Measurements from ENCODE around the gene FCN2. TPM values are rescaled to one million over a fixed set of nuclear protein-coding genes. Genes with fewer than 3 reads are reported as not detected.
A peak's percentile ranks its signal among the peaks of the same experiment; 100 is the strongest.

FCN2 gene
- total and polyA plus RNA-seq, 9 of the 15 experiments (the other 6 are each of a cell fraction or from before 2014, with no cell fraction given): not detected

DNA sequence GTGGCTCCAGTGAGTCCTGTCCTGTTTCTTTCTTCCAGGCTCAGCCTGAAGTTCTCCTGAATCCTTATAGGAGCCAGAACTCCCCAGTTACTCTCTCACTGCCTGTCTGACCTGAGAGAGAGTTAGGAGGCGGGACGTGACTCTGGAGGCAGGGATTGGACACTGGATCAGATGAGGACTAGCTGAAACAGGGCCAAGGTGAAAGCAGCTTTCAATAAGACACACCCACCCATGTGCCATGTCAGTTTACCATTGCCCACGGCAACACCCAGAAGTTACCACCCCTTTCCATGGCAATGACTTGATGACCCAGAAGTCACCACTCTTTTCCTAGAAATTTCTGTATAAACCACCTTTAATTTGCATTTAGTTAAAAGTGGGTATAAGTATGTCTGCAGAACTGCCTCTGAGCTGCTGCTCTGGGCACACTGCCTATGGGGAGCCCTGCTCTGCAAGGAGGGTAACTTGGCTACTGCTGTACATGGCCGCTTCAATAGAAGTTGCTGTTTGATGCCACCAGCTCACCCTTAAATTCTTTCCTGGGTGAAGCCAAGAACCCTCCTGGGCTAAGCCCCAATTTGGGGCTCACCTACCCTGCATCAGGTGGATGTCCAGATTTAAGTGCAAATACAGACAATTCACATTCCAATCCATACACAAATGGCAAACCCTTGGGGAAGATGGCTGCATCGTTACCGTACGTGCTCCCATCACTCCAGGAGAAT lies 13.7 kb downstream of the FCN2 start (continued):
- TF ChIP-seq LCOR (CRISPR knock-in tag; IDR thresholded peaks at IDR 0.05): no peak

DNA sequence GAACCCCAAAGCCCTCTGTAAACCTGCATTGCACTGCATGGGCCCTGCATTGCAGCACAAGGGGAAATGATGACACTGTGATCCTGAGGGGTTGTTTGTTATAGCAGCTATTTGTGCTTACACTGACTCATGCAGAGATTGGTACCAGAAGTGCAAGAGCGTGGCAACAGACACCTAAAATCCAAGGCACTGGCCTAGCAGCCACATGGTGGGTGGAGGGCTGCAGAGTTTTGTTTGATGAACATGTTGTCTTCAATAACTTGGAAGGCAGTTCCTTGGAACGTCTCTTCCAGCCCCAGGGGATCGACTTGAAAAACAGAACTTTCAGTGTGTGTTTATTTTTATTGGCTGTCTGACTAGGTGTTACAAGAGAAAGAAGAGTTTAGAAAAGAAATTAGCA lies 14.5 kb downstream of the FCN2 start:
- Histone ChIP-seq H3K9me1 (ENCODE audit: control insufficient read depth, insufficient read depth, low read length) (no peaks in the 10 kb centered on the region), H3K4me1 (replicated peaks in 1 of 2; ENCODE audit: control insufficient read depth in 2 of 2, insufficient read depth in 2 of 2, low read length in 2 of 2) (no peaks in the 10 kb centered on the region), H3K36me3 (ENCODE audit: control insufficient read depth, insufficient read depth, low read length) (no peaks in the 10 kb centered on the region), H3K4me2 (ENCODE audit: insufficient read depth, low read length) (no peak overlapping the region), H3K9me3 (replicated peaks; ENCODE audit: control insufficient read depth, insufficient read depth, low read depth, low read length) (no peaks in the 10 kb centered on the region), H3K9ac (ENCODE audit: insufficient read depth in 1 of 2, low read depth in 2 of 2, low read length in 2 of 2) (no peak overlapping the region), H3K27me3 (ENCODE audit: control insufficient read depth in 2 of 2, insufficient read depth in 2 of 2, low read length in 2 of 2) (peaks cover 0 to 5% of the 10 kb centered on the region in 2 experiments; a peak in 1 of 5 replicates), H3K4me3 (no peak overlapping the region), H2AFZ (ENCODE audit: low read depth, low read length) (no peak overlapping the region), H4K20me1 (replicated peaks; ENCODE audit: control insufficient read depth, insufficient read depth, low read length) (no peaks in the 10 kb centered on the region), H3K79me2 (ENCODE audit: control insufficient read depth, insufficient read depth, low read length) (no peaks in the 10 kb centered on the region), H3K27ac (ENCODE audit: extremely low read depth, low read depth, low read length) (no peak overlapping the region)
- no TSS peak for BruUV-seq (replicated peaks)
- FAIRE-seq: no peak
- TF ChIP-seq, protein P1, sequence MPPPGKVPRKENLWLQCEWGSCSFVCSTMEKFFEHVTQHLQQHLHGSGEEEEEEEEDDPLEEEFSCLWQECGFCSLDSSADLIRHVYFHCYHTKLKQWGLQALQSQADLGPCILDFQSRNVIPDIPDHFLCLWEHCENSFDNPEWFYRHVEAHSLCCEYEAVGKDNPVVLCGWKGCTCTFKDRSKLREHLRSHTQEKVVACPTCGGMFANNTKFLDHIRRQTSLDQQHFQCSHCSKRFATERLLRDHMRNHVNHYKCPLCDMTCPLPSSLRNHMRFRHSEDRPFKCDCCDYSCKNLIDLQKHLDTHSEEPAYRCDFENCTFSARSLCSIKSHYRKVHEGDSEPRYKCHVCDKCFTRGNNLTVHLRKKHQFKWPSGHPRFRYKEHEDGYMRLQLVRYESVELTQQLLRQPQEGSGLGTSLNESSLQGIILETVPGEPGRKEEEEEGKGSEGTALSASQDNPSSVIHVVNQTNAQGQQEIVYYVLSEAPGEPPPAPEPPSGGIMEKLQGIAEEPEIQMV (tag; conservative IDR thresholded peaks at IDR 0.05; ENCODE audit: low read depth): no peak
- TF ChIP-seq ZNF12 (CRISPR knock-in tag; IDR thresholded peaks at IDR 0.05): peak; percentile 95
- WGBS (ENCODE audit: insufficient coverage, low coverage, missing lambda C conversion rate): 0% methylated on average over 3 of the region's 3 CpGs
- POLR2A ChIA-PET: no interaction called here
- DNase-seq (ENCODE audit: extremely low read depth in 1 of 4, low spot score in 3 of 4): no peak
- CTCF ChIA-PET (ENCODE audit: low intra/inter-chr PET ratio): no interaction called here
- in situ Hi-C loops (cut with MboI): no loop called here
- ATAC-seq: no peak
- intact Hi-C loops (cut with micrococcal nuclease): no loop called here

All from K562 (cell line).